ENCODE measurements around the gene EMILIN3.

EMILIN3 gene

GRCh38 chr20:41392295-41392694, 25.7 kb upstream of the EMILIN3 start:
- DNase-seq (ENCODE audit: low read depth, low spot score) = no peak

DNA sequence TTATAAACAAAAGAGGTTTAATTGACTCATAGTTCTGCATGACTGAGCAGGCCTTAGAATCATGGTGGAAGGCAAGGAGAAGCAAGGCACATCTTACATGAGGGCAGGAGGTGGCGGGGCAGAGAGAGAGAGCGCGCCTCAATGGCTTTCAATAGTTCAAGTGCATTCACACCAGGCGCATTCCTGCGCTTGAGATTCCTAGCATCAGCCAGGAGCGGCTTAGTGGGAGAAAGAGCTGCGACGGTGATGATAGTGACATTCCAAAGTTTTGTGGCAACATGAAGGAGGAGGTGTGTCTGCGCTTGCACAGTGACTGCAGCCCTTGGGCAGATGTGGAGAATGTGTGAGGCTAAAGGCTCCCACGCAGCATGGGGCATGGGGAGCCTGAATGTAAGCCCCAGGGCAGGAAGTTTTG, 25.0 kb upstream of the EMILIN3 start:
- no peak for DNase-seq (ENCODE audit: low read depth, low spot score)

DNA sequence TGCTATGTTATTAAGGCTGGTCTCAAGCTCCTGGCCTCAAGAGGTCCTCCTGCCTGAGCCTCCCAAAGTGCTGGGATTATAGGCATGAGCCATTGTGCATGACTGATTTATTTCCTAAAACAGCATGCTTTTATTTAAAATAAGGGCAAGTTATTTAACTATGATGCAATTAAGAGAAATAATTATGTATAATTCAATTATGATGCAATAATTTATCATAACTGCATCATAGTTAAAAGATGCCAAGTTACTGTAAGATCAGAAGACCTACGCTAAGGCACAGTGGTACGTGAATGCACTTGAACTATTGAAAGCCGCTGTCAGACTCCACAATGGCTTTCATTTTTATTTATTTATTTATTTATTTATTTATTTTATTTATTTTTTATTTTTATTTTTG, 24.3 kb upstream of the EMILIN3 start:
- DNase-seq (ENCODE audit: low read depth, low spot score) = no peak

DNA sequence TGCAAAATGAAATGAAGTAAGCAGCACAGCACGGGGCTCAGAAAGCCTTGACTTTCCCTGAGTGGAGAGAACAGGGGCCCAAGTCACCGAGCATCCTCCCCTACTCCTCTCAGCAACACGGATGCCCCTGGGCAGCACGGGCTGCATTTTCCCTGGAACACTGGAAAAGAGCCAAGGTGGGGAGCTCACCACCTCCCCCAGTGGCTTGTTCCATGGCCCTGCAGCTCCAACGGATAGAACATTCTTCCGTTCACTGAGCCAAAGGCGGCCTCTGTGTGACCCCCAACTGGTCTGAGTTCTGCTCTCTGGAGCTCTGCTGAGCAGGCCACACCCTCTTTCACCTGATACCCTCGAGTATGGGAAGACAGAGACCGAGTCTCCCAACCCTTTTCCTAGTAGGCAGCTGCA, 20.8 kb upstream of the EMILIN3 start:
- no peak for DNase-seq (ENCODE audit: low read depth, low spot score)

- no peak for DNase-seq (ENCODE audit: low read depth, low spot score)
Measured at GRCh38 chr20:41386502-41387427, 20.1 kb upstream of the EMILIN3 start.

DNA sequence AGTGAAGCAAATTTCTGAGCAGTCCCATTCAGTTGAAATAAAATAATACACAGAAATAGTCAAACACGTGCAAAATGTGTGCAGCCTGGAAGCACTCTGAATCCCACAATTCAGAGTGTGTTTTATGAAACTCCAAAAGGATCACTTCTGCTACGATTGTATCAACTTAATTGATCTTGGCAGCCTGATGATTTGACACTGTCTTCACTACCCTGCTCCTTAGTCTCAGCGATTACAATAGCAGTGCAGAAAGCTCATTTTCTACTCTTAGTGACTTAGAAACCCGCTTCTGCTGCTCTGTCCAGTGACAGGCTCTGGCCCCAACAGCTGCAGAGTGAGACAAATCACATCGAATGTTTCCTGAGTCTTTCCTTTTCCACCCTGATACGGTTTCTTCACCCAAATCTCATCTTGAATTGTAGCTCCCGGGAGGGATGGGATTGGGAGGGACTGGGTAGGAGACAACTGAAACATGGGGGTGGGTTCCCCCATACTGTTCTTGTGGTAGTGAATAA, 16.2 kb upstream of the EMILIN3 start:
- DNase-seq (ENCODE audit: low read depth, low spot score) = no peak

- DNase-seq (ENCODE audit: low read depth, low spot score) = no peak
Measured at GRCh38 chr20:41380551-41381193, 14.1 kb upstream of the EMILIN3 start.

DNA sequence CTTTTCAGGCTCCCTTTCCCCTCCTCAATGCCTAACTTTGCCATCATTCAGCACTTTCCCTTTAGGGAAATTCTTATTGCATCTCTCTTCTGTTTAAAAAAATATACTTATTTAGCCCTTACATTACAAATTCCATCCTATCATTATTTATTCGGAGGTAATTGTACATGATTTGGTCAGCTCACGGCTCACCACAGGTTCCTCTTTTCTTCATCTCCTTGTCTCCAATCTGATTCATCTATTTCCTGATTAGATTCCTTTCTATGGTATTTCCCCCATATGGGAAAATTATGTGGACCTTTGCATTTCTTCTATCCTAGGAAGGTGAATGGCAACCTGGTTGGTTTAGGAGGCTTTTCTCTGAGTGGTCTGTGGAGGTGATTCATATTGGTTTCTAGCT, 12.9 kb upstream of the EMILIN3 start:
- no peak for DNase-seq (ENCODE audit: low read depth, low spot score)

DNA sequence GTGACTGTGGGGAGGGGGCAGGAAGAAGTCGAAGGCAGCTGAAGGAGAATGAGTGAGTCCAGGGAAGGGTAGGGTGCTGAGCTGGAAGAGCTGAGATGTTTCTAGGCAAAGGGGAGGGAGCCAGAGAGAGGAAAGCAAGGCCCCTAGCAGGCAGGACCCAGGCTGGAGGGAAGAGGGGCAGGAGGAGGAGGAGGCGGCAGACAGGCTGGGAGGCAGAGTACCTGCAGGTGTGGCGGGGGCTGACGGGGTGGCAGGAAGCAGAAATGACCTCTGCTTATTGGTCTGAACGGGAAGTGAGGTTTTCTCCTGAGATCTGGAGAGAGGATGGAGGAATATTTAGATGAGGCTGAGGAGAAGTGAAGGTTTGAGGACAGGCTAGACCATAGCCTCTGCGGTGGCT, 10.7 kb upstream of the EMILIN3 start:
- DNase-seq (ENCODE audit: low read depth, low spot score) = no peak

- no peak for DNase-seq (ENCODE audit: low read depth, low spot score)
Measured at GRCh38 chr20:41376349-41376748, 9.7 kb upstream of the EMILIN3 start.

DNA sequence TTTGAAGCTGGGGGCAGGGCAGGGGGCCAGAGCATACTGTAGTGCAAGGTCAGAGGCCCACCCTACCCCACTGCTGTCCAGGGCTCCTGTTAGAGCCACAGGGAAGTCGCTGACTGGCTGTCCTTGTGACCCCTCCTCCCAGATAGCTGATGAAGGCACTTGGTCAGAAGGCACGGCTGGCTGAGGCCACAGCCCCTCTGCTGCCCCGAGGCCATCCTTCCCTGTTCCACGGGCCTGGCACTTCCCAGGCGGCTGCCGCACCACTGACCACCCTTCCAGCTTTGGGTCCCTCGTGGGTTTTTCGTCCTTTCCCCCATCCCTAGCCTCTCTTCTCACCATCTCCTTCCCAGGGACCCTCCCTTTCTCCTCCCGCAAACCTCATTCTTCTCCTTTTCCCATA, 9.2 kb upstream of the EMILIN3 start:
- no peak for DNase-seq (ENCODE audit: low read depth, low spot score)

GRCh38 chr20:41373931-41374920, 7.6 kb upstream of the EMILIN3 start:
- no peak for DNase-seq (ENCODE audit: low read depth, low spot score)

GRCh38 chr20:41373251-41373783, 6.7 kb upstream of the EMILIN3 start:
- no peak for DNase-seq (ENCODE audit: low read depth, low spot score)

GRCh38 chr20:41371371-41371770, 4.8 kb upstream of the EMILIN3 start:
- no peak for DNase-seq (ENCODE audit: low read depth, low spot score)

GRCh38 chr20:41370176-41370575, 3.6 kb upstream of the EMILIN3 start:
- DNase-seq (ENCODE audit: low read depth, low spot score) = no peak

GRCh38 chr20:41369673-41370072, 3.1 kb upstream of the EMILIN3 start:
- DNase-seq (ENCODE audit: low read depth, low spot score) = no peak

DNA sequence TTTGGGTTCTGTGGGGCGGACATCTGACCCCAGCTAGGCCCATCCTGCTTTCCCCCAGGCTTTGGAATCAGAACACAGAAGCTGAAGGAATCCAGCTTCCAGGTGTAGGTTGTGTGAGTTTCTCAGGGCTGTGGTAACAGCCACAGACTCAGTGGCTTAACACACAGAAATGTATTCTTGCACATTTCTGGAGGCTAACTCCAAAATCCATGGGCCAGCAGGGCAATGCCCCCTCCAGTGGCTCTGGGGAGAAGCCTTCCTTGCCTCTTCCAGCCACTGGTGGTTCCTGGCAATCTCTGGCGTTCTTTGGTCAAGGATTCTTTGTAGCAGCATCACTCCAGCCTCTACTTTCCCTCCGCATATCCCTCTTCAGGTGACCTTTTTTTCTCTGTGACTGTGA, 1.3 kb upstream of the EMILIN3 start:
- no peak for DNase-seq (ENCODE audit: low read depth, low spot score)

DNA sequence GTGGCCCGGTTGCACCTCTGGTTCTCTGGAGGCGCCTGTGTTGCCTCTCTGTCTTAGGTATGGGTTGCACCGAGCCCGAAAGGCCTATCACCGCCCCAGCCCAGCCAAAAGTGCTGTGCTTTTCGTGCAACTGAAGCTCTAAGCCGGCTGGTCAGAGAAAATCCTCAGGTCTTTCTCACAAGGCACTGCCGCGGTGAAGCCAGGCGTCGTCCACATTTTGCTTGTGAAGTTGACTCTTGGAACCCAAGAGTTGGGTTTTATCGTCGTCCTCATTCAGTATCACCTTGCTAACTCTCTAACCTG, 726 bp upstream of the EMILIN3 start:
- no peak for DNase-seq (ENCODE audit: low read depth, low spot score)

DNA sequence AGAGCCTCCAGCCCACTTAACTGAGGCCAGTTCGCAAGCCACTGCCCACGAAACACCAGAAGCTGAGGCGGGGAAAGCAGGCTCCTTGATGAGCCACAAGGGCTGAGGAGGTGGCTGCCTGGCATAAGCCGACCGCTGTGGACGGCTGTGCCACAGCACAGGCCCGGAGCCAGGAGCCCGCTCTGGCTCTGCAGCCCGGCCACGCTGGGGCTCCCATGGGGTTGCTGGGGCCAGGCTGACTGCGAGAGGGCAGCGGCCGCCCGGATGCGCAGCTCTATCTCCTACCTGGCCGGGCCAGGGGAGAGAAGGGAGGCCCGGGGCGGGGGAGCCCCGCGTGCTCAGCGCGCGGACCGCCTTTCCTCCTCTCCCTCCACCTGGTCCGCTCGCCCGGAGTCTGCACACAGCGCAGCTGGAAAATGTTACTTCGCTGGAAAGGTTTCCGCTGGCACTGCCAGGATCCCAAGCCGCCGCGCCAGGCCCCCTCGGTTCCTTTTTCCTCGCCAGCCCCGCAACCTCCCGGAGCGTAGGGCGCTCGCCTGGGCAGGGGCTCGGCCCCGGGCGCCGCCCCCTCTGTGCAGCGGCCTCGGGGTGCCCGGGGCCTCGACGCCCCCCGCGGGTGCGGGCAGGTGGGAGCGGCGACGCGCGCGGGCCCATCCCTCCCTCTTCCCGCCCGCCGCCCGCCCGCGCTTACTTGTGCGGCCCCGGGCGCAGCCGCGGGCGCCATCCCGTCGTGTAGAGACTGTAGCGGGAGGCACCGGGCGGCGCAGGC, 657 bp downstream of the EMILIN3 start:
- DNase-seq (ENCODE audit: low read depth, low spot score) = no peak

DNA sequence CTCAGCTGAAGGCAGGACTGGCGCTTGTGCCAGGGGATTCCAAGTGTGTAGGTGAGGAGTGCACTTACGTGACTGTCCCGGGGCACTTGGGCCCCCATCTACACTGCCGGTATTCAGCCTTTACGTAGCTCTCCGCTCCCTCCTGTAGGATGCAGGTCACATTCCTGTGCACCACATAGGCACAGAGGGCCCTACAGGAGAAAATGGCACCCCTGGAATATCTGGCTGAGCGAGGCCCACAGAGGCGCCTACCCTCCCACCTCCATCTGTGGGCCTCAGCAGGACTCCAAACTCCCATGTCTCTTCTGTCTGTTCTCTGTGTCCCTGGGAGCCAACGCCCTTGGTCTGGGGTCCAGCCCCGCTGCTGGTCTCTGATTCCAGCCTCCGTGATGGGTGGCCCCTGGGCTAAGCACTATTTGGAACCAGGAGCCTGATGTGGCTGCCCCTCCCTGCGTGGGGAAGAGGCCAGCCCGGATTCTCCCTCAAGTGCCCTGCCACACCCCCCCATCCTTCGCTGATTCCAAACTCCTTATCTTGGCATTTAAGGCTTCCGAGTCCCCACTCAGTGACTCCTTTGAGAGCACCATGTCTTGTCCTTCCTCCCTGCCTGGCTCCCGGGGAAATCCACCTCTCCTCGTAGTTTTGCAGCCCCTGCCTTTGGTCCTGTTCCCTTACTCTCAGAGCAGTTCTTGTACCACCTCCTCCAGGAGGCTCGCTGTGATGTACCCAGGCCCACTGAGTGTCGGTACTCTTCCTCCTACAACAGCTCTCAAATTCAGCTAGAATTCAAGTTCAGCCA, 1.5 kb downstream of the EMILIN3 start:
- no peak for DNase-seq (ENCODE audit: low read depth, low spot score)
